Endometrial microvascular endothelial cells (primary cell): ENCODE results near the gene TPP1. TPM values are rescaled to one million over a fixed set of nuclear protein-coding genes. Genes with fewer than 3 reads are reported as not detected.

ENCODE experiments used
- in situ Hi-C: cut with HindIII; loops from 2 replicates; pipeline ENCODE4 v1.10.0; 2017; ENCODE audit warnings: low sequenced_read_pairs, low pct_unique_long_range_greater_than_20kb; ENCODE audit errors: inconsistent ontology term
- total RNA-seq: library from RNA; depleted of rRNA; stranded (reverse); fragments of >200 nt; gene quantifications from one replicate; pipeline ENCODE4 v1.2.3, GENCODE V29; 2015; ENCODE audit errors: inconsistent ontology term

TPP1 gene
- total RNA-seq, 1 donor from 2014 or later, result 100.0 TPM

GRCh38 chr11:6631361-6631890 lies 12.2 kb upstream of the TPP1 start:
- in situ Hi-C loops, result no loop called here

GRCh38 chr11:6630632-6631291 lies 11.5 kb upstream of the TPP1 start:
- in situ Hi-C loops, result no loop called here

GRCh38 chr11:6629892-6630631 lies 10.8 kb upstream of the TPP1 start:
- in situ Hi-C loops, result no loop called here

GRCh38 chr11:6629573-6629891 lies 10.3 kb upstream of the TPP1 start:
- in situ Hi-C loops, result no loop called here

- in situ Hi-C loops, result no loop called here
These were observed 9.3 kb upstream of the TPP1 start for GRCh38 chr11:6628526-6628925.

GRCh38 chr11:6627762-6628241 lies 8.6 kb upstream of the TPP1 start:
- in situ Hi-C loops, result no loop called here

- in situ Hi-C loops, result no loop called here
These were observed 7.9 kb upstream of the TPP1 start for GRCh38 chr11:6626971-6627761.

GRCh38 chr11:6625832-6626420 lies 6.7 kb upstream of the TPP1 start:
- in situ Hi-C loops, result no loop called here

- in situ Hi-C loops, result no loop called here
These were observed 6.1 kb upstream of the TPP1 start for GRCh38 chr11:6625156-6625831.

- in situ Hi-C loops, result loop anchor here (25.0 kb wide), 1 partner anchor 211 kb away; the partner anchor contains the start of gene APBB1
These were observed 4.5 kb upstream of the TPP1 start for GRCh38 chr11:6623391-6624363.

- in situ Hi-C loops, result loop anchor here (25.0 kb wide), 1 partner anchor 210 kb away; the partner anchor contains the start of gene APBB1
These were observed 3.3 kb upstream of the TPP1 start for GRCh38 chr11:6622261-6623171.

GRCh38 chr11:6621711-6622211 lies 2.5 kb upstream of the TPP1 start:
- in situ Hi-C loops, result loop anchor here (25.0 kb wide), 1 partner anchor 209 kb away; the partner anchor contains the start of gene APBB1

- in situ Hi-C loops, result loop anchor here (25.0 kb wide), 1 partner anchor 208 kb away; the partner anchor contains the start of gene APBB1
These were observed 1.4 kb upstream of the TPP1 start for GRCh38 chr11:6620636-6621035.

- in situ Hi-C loops, result loop anchor here (5.0 to 25.0 kb wide), 2 partner anchors 34 to 206 kb away; partner anchors contain the start of gene APBB1
These were observed 862 bp downstream of the TPP1 start for GRCh38 chr11:6618117-6619003.

- in situ Hi-C loops, result loop anchor here (5.0 to 25.0 kb wide), 2 partner anchors 35 to 205 kb away; partner anchors contain the start of gene APBB1
These were observed 1.9 kb downstream of the TPP1 start for GRCh38 chr11:6617315-6617781.
